AG20443 (cell line): Measurements from ENCODE around the gene CHMP6.
A peak's percentile ranks its signal among the peaks of the same experiment; 100 is the strongest.

Experiments
- DNase-seq: peaks from one replicate; pipeline ENCODE4 v3.0.0; 2012; ENCODE audit warnings: low spot score, mixed read lengths

The CHMP6 gene

DNA sequence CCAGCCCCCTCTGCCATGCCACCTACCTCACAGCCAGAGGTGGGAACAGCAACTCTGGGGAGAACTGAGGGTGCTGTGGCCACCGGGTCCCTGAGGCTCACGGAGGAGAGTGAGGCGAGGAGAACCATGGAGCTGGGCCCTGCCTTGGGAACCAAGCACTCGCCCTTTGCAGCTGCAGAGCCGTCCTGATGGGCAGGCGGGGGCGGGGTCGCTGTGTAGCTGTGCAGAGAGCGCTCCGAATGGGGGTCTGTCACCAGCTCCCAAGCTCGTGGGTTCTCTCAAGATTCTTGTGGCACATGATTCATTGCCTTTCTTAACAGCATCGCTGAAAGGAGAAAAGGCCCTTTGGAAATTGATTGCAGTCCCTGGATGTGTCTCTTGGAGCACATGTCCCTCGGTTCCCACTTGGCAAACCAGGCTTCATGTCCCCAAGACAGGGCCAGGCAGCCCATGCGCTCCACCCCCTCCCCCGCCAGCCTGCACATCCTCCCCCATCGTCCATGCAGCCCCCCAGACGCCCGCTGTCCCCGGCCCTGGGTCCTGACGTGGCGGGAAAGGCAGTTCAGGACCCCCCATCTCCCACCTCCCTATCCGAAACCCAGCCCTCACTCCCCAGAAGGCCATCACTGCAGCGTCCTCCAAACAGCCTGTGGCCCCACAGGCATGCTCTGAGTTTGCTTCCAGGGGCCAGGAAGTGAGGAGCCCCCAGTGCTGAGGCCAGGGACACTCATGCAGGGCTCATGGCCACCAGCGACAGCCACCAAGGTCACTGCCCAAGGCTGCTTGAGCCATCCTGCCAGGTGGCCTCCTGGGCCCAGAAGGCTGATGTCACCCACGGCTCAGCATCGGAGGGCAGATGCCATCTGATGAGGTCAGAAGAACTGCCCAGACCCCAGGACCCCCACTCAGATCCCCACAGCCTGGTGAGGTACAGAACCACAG is 20.6 kb upstream of the CHMP6 start:
- no peak for DNase-seq

DNA sequence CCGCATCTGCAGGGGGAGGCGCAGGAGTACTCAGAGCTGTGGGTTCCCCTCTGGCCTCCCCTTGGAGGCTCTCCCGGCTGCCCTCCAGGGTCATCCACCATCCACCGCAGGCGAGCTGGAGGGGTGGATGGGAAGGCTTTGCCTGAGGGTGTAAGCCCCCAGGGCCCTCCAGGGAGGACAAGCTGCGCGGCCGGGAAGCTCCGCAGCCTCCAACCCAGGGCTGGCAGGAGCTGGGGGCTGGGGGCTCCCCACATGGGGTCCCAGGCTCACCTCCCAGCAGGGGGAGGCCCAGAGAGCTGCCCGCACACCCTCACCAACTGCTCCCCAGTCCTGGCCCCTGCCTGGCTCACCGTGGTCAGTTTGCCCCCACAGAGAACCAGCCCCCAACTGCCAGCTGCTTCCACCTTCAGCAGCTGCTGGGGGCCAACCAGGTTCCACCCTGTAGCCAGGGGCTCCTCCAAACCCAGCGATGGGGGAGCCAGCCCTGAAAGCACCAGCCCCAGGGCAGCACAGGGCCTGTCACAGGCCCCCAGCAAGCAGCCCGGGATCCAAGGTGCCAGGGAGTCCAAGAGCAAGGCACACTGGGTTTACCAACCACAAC is 19.8 kb upstream of the CHMP6 start:
- no peak for DNase-seq

DNA sequence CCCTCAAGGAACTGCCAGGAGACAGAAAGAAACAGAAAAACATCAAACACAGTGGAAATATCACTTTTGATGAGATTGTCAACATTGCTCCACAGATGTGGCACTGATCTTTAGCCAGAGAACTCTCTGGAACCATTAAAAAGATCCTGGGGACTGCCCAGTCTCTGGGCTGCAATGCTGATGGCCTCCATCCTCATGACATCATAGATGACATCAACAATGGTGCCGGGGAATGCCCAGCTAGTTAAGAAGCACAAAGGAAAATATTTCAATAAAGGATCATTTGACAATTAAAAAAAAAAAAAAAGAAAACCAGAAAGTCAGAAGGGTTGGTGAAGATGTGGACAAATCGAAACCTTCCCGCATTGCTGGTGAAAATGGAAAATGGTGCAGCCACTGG is 14.9 kb upstream of the CHMP6 start:
- no peak for DNase-seq

DNA sequence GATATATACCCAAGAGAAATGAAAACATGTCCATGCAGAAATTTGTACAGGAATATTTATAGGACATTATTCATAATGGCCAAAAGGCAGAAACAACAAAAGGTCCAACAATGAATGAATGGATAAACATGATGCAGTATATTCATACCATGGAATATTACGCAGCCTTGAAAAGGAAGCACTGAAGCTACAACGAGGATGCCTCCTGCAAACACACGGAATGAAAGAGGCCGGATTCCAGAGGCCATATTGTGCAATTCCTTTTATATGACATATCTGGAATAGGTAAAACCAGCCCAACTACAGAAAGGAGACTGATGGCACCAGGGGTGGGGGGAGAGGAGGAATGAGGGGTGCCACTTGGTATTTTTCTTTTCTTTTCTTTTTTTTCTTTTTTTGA is 14.5 kb upstream of the CHMP6 start:
- no peak for DNase-seq

DNA sequence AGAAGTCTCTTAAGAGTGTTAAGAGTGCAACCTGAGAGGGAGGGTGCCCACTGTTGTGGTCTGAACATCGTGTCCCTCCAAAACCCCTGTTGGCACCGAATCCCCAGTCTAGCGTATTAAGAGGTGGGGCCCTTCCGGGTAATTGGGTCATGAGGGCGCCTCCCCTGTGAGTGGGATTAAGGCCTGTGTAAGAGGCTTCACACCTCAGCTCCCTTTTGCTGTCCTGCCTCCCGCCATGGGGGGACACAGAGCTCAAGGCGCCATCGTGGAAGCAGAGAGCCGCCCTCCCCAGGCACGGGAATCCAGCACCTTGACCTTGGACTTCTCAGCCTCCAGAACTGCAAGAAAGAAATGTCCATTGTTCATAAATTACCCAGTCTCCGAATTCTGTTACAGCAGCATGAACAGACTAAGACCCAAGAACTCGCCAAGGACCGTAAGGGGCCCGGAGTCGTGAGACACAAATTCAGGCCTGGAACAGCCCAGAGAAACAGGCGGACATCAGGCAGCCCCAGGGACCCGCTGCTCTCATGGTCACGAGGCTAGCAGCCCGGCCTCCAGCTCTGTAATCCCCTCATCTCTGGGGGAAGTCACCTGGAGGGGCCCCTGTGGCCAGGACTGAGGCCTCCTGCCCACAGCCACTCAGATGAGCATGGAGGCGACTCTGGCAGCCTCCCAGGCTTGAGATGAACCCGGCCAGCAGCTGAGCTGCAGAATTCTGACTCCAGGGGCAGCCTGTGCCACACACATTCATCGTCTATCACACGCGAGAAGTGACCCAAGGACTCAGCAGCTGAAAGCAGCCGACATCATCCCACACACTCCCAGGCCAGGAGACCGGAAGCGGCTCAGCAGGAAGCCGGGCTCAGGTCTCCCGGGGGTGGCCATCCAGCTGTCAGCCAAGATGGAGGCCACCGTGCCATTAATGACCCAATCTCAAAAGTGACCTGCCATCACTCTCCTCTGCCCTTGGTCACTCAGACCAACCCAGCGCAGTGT is 12.8 kb upstream of the CHMP6 start:
- DNase-seq, result no peak

DNA sequence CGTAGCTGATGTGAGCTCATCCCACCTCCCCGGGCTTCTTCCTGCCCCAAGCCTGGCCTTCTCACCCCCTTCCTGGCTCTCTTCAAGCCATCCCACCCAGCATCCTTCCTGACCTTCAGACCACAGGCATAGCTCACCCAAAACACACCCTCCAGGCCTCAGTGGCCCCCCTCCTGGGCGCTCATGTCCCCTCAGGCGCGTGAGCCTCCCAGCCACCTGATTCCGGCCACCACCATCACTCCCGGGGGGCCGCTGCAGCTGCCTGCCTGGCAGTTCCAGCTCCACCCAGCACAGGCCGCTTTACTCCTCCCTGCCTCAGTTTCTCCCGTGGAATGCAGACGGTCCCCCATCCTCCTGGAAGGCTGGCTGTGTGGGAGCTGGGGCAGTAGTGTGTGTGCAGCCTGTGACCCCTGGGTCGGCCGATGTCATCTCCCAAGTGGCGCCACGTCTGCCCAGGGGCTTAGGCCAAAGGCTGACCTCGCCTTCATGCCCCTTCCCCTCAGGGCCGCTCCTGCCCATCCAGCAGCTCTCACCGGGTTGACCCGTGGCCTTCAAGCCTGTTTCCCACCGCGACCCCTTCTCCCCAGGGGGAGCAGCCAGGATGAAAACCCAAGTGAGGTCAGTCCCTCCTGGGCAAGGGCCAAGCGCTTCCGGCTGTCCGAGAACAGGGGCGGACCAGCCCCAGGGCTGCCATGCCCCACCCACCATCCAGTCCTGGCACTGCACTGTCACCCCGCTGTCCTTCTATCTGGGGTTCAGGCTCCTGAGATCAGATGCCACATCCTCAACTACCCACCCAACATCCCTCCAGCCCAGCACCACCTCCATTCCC is 11.9 kb upstream of the CHMP6 start:
- DNase-seq, result no peak

DNA sequence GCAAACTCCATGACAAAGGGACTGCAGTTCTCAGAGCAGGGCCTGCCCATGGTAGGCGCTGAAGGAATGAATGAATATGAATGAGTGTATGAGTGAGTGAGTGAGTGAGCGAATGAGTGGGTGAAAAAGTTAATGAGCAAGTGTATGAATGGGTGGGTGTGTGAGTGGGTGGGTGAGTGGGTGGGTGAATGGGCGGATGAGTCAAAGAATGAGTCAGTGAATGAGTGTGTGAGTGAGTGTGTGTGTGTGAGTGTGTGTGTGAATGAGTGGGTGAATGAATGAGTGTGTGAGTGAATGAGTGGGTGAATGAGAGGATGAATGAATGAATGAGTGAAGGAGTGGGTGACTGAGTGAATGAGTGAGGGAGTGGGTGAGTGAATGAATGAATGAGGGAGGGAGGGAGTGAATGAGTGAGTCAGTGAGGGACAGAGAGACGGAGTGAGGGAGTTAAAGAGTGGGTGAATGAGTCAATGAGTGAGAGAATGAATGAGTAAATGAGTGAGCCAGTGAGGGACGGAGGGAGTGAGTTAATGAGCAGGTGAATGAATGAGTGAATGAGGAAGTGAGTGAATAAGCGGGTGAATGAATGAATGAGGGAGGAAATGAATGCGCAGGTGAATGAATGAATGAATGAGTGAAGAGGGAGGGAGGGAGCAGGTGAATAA is 11.1 kb upstream of the CHMP6 start:
- DNase-seq, result no peak

DNA sequence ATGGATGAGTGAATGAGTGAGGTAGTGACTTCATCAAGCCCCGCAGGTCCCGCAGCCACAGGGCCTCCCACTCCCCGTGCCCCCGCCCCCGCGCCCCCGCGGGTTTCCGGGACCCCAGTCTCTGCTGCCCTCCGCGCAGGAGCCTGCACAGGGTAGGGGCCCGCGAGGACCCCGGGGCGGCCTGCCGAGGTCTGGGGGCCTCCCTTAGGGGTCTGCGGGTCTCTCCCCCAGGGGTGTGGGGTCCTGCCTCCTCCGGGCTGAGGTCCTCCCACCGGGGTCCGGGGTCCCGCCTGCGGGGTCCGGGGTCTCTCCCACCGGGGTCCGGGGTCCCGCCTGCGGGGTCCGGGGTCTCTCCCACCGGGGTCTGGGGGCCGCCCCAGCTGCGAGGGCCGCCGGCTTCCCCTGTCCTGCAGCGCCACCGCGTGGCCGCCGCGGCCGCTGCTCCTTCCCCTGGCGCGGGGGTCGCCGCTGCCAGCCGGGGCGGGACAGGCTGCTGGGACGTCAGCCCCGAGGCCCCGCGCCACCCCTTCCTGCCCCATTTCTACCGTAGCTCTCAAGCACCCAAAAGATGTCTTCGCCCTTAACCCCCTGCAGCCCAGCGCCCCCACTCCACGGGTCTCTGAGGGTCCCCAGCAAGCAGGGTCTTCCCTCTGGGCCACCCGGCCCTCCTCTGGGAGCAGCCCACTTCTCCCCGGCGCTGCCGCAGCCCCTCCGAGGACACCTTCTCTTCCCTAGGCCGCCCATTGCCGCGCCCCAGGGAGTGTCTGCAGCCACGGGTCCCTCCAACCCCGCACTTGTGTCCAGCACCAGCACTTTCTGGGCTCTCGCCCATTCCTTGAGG is 10.4 kb upstream of the CHMP6 start:
- DNase-seq, result peak; percentile 75

DNA sequence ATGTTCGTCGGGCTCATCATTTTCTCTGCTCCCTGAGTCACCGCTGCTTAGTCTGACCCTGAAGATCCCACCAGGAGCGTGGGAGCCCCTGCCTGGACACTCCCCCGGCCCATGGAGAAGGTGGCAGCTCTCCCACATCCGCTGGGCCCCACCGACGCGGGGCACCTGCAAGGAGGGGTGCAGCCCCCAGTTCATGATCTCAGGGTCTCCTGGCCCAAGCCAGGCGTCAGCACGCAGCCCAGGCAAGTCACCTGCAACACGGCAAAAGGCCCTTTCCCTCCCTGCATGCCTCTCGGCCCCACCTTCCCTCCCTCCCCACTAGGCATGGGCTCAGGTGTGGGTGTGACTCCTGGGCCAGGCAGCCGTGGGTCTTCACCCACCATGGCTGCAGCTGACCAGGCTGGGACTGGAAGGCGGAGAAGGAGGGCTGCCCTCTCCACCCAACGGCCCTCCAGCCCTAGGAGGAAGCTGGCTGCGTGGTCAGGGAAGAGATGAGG is 9.7 kb upstream of the CHMP6 start:
- DNase-seq, result no peak

DNA sequence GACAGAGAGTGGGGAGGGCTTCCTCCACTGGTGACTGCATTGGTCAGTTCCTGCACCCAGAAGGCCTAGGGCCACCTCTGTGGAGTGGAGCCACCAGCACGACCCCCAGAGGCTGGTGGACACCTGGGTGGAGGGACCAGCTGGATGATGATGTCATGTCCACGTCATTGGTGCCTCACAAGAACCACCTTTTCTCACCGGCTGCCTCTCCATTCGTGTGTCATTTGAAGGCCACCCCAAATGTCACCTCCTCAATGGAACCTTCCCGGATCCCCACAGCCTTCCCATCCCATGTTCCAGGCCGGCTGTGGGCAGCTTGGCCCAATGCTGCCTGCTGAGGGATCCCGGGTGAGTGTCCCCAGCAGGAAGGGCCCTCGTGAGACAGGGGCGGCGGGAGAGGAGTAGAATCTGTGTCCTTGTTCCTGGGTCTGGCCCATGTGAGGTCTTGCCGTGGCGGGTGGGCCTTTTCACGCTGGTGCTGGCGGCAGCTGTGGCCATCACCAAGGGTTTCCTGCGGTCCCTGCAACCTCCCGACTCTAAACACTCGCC is 9.1 kb upstream of the CHMP6 start:
- DNase-seq, result no peak

DNA sequence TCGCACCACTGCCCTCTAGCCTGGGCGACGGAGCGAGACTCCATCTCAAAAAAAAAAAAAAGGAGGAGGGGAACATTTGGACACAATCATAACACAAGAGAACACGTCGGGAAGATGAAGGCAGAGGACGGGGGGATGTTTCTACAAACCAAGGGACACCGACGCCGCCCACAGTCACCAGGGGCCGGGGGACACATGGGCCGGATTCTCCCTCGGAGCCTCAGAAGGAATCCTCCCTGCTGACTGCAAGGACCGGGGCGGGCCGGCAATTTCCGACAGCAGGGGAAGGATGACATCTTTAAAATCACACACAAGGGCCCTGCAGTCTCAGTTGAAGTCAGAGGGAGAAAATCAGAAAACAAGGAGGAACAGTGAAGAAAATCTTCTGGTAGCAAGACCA is 8.1 kb upstream of the CHMP6 start:
- no peak for DNase-seq

DNA sequence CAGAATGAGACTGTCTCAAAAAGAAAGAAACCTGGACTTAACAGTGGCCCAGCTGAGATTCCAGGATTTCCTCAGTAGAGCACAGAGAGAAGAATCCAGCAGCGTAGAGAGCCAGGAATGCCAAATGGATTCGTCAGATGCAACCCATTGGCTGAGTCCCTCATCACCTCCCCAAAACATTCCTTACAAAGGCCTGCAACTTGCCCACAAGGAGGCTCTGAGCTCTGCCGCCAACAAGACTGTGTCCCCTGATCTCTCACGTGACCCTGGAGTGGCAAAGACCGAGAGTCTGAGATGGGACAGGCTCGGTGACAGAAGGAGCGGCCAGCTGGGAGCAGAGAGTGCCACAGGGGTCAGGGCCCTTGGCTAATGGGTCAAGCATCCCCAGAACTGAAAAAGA is 6.9 kb upstream of the CHMP6 start:
- DNase-seq, result peak; percentile 95

DNA sequence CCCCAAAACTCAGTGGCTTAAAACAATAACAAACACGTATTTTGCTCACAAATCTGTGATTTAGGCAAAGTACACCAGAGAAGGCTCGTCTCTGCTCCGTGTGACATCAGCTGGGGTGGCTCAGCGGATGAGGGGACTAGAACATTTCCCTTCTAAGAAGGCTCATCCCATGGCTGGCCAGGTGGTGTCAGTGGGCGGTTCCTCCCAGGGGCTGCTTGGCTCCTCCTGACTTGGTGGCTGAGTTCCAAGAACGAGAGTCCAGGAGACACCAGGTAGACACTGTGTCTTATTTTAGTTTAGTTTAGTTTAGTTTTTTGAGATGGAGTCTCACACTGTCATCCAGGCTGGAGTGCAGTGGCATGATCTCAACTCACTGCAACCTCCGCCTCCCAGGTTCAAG is 5.6 kb upstream of the CHMP6 start:
- DNase-seq, result no peak

DNA sequence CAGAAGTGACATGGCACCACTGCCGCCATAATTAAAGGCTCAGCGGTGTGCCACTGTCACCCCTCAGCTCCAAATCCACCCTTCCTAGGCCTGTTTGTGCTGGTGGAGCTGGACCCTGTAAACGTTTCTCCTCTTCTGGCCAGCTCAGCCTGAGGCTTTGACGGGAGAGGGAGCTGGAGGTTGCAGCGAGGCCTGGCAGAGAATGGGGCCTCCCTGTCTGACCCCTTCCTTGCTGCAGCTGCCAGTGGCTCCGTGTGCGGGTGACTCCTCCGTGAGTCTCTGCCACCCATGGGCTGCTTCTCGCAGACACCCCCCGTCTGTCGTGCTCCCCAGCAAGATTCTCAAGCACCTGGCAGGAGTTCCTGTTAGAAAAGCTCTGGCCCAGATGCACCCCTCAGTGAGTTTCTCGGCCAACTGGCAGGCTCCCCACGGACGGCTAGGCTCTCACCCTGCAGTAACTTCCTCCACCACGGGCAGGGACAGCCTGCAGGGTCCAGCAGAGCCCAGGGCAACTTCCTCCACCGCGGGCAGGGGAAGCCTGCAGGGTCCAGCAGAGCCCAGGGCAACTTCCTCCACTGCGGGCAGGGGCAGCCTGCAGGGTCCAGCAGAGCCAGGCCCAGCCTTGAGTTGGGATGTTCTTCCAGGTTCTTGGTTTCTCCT is 4.7 kb upstream of the CHMP6 start:
- DNase-seq, result no peak

DNA sequence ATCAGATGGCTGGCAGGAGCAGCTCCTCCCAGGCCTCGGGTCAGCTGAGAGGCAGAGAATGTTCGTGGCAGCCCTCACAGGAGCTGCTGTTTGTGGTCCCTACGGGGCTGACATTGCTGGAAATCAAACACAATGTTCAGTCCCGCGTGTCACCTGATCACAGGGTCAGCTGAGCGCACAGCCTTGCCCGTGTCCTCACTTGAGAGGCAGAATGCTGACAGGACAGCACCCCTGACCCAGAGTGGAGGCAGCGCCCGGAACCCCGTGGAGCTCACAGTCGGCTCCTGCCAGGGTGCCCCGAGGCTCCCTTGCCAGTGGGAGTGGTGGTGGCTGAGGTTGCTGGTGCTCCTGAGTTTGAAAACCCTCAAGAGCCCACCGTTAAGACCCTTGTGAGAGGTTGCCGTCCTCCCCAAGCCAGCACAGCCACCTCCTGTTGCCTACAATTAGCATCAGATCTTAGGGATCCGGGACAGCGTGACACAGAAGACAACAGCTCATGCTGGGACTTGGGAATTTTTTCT is 3.6 kb upstream of the CHMP6 start:
- DNase-seq, result no peak

DNA sequence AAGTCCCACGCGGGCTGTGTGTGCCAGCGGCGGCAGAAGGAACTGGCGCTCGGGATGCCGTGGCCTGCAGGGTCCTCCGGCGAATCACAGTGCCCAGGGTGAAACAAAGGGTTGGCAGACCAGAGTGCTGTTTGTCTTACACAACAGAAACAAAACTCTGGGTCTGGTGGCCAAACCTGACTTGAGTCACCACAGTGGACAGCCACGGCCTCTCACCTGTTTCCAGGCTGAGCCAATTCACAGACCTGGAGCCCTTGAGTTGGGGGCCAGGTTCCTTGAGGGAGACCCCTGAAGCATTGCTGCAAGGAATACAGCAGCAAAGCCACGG is 2.1 kb upstream of the CHMP6 start:
- no peak for DNase-seq

DNA sequence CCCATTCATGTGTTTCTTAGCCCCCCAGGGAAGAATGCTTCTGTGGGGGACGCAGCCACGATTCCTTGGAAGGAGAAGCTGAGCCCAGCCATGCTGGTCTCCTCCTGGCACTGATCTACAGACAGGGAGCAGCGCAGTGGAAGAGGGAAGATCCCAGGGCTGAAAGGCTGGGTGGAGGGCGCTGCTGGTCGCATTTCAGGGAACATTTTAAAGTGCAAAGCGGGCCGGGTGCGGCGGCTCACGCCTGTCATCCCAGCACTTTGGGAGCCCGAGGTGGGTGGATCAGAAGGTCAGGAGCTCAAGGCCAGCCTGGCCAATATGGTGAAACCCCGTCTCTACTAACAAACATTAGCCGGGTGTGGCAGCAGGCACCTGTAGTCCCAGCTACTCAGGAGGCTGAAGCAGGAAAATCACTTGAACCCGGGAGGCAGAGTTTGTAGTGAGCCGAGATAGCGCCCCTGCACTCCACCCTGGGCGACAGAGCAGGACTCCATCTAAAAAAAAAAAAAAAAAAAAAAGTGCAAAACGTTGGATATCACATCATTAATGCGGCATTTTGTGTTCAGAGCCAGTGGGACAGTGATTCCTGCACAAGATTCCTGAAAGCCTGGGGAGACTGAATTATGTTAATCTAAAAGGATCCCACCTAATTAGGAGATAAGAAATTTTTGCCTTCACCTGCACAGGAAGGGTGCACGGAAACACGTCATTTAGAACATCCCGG is 558 bp upstream of the CHMP6 start:
- DNase-seq, result no peak
